Daoy (cell line): Measurements from ENCODE around the gene HUS1. TPM values are rescaled to one million over a fixed set of nuclear protein-coding genes. Genes with fewer than 3 reads are reported as not detected.
A peak's percentile ranks its signal among the peaks of the same experiment; 100 is the strongest.

Experiments used
- DNase-seq: peaks from one replicate; pipeline ENCODE4 v3.0.0-alpha.2; 2015; ENCODE audit warnings: low read depth
- total RNA-seq: library from RNA; depleted of rRNA; stranded (reverse); fragments of >200 nt; shearing (Covaris generic); gene quantifications from 2 replicates; pipeline ENCODE4 v1.2.3, GENCODE V29; 2014

HUS1 gene
- total RNA-seq, 1 experiment from 2014 or later, result 35.7 TPM

GRCh38 chr7:47979832-47980181, 392 bp upstream of the HUS1 start:
- DNase-seq, result no peak

GRCh38 chr7:47978790-47979144, 648 bp downstream of the HUS1 start:
- DNase-seq, result no peak

- no peak for DNase-seq
These were observed 5.7 kb downstream of the HUS1 start for GRCh38 chr7:47973739-47974138.

DNA sequence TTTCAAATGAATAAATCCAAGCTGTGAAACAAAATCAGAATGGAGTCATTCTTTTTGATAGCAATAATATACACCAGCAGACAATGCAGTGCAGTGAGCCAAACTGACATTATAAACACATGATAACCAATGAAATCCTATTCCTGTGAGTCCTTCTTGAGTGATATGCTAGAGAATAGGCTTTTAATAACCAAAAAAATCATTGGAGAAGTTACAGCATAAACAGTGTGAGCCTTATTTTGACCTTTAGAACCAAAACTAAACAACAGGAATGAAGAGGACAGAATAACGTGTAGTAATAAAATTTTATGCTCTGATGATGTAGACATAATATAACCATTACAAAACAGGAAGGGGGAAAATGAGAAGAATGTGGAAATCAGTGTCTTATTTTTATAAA, 8.7 kb downstream of the HUS1 start:
- no peak for DNase-seq

DNA sequence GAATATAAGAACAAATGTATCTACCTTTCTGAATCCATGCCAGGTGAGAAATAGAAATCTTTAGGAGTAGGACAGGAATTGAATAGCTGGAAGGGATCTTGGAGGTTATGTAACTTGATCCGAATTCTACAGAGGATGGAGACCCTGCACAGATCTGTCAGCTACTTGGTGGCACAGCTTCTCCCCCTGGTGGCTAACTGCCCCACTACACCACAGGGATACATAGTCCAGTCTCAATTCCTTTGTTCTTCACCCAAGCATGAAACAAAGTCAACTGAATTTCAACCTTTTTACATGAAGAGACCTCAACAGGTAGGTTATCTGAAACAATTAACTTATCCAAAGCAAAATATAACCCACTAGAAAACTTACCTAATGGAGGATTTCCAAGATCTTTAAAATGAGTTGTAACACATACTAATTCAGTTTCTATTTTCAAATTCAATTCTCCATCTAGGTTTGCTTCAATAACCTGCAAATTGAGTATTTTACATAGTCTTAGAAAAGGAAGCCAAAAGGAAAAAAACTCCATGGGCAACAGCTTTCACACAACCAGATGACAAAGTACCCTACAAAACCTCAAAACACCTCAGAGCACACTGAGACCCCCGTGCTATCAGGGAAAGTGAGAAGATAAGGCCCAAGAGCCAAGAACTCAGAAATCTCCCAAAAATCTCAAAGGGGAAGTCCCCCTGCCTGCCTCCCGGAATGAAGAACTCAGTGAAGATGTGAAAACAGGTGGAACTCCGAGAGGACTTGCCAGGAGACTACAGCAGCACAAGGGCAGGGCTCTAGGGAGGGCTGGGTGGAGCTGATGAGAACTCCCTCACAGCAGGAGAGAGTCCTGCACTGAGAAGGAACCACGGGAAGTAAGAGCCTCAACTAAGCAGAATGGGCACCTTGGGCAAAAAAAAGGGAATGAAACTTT, 10.3 kb downstream of the HUS1 start:
- peak; percentile 82 for DNase-seq

DNA sequence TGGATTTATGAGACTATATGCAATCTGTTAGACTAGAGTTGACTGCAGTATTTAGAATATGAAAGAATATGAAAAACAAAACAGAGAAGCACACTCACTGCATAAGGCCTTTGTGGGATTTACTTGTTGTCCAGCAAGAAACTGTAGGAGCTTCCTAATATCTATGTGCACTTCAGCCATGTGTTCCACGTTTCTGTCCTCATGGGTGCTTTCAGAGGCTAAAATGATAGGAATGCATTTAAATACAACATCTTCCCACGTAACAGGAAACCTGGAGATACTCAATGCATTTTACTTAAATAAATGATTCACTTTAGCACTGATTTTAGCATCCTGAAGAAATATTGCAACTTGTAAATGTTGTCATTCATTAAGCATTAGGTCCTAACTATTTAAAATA, 11.7 kb downstream of the HUS1 start:
- DNase-seq, result no peak

DNA sequence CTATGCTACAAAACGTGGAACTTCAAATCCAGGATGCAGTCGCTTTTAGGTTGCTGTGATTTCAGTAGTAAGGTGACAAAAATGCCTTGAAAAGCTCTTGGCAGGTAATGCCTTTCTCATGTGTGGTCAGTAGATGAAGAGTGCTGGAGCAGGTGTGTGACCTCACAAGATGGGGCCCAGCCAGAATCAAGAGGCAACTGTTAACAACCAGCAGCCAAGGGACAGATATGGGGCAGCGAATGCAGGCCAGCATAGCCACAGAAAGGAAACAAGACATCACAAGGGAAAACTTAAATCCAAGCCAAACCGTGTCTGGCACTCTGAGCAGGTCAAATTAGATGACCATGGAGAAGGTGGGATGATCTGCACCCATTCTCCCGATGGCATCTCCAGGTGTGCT, 12.3 kb downstream of the HUS1 start:
- no peak for DNase-seq

- DNase-seq, result no peak
These were observed 14.0 kb downstream of the HUS1 start for GRCh38 chr7:47965456-47965855.

DNA sequence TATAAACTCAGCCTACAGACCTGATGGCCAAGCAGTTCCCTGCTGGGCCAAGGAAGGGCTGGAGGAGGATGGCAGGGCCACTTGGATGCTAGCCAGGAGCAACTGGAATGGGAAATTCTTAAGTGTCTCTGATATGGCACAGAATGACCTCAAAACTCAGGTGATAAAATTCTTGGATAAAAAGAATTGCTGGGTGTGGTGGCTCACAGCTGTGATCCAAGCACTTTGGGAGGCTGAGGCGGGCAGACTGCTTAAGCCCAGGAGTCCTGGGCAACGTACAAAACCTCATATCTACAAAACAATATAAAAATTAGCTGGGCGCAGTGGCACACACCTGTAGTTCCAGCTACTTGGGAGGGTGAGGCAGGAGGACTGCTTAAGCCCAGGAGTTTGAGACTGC, 17.2 kb downstream of the HUS1 start:
- no peak for DNase-seq

- no peak for DNase-seq
These were observed 22.3 kb downstream of the HUS1 start for GRCh38 chr7:47957156-47957555.

DNA sequence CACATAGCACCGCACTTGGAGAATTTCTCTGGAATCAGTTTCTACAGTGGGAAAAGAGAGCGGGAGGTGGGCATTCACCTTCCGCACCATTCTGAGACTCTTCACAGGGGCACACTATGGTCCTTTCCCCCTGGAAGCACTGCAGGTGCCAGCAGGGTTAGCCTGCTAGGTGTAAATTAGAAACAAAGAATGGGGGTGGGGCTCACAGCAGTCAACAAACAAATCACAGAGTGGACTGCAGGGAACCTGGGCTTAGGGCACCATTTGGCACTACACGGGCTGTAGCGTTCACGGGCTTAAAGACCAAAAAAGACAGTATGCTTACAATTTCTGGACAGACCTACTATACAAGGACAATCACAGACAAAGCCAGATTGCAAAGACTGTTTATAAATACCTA, 23.2 kb downstream of the HUS1 start:
- DNase-seq, result no peak

- peak; percentile 60 for DNase-seq
These were observed 25.0 kb downstream of the HUS1 start for GRCh38 chr7:47954231-47954911.

DNA sequence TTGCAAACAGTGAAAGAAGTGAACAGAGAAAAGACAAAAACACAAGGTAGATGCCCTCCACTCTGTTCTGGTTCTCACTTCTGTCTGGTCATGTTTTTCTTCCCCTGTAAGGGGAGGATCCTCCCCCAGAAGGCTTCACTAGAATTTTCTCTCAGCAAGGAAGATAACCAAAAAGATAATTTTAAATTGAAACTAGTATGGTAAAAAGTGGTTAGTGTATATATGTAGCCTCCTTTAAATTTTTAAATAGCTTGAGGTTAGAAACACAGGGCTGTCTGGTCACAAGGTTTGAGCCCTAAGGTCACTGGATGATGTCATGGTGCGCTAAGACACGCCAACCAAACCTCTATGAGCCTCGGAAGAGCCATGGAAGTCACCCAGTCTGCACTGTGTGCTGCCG, 25.6 kb downstream of the HUS1 start:
- no peak for DNase-seq

GRCh38 chr7:47952224-47952623, 27.2 kb downstream of the HUS1 start:
- no peak for DNase-seq

DNA sequence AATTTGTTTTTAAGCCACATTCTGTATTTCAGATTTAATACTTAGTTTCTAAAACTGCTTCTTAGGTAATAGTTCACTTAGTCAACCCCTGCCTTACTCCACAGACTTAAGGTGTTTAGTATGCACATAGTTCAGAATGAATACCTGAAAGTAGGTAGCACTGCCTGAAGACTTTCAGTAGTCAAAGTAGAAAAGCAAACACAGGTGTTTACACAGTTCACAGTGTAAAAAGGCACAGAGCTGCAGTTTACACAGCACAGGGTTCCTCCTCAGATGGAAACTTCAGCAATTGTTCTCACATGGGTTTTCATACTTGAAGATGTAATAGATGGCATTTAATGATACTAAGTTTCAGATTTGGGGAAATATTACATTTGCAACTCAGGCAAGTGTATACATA, 28.0 kb downstream of the HUS1 start:
- DNase-seq, result no peak

DNA sequence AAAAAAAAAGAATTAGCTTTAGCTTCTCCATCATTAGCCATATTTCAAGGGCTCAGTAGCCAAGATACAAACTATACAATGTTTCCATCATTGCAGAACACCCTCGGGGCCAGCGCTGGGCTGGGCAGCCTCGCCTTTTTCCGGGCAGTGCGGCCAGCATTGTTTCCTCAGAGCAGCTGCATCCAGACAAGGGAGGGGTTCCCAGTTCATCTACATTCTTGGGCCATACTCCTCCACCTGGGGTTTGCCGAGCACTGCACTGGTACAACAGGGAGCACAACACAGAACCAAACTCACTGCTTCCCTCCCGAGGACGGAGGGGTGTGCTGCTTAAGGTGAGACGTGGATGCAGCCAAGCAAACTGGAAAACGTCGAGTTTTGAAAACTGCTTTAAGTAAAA, 28.7 kb downstream of the HUS1 start:
- no peak for DNase-seq

- no peak for DNase-seq
These were observed 29.7 kb downstream of the HUS1 start for GRCh38 chr7:47949703-47950102.

DNA sequence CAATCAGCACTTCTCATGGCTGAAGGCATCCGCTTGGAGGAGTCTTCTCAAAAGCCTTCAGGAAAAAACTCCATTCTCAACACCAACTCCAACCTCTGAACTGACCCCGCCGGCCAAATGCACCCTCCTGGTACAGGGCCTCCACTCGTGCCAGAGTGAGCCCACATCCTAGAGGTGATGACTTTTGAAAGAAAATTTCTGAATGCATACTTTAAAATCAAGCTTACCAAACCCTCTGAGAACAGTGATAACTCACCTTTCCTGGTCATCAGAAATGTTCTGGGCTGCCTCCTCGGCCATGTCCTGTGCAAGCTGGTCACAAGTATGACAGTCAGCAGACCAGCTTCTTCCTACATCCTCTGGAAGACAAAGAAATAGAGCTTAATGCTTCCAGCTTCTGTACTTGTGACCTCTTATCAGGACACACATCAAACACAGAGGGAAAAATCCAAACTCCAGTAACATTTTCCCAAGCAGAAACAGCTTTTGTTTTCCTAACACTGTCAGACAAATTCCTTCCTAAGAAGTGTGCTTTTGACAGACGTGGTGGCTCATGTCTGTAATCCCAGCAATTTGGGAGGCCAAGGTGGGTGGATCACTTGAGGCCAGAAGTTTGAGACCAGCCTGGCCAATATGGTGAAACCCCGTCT, 31.1 kb downstream of the HUS1 start, which contains the start of gene PKD1L1:
Gene PKD1L1, minus strand, starts transcription at position 326 of the 650 bp plus-strand sequence. Its CDS starts 26 bp downstream, at position 300.
- DNase-seq, result no peak

DNA sequence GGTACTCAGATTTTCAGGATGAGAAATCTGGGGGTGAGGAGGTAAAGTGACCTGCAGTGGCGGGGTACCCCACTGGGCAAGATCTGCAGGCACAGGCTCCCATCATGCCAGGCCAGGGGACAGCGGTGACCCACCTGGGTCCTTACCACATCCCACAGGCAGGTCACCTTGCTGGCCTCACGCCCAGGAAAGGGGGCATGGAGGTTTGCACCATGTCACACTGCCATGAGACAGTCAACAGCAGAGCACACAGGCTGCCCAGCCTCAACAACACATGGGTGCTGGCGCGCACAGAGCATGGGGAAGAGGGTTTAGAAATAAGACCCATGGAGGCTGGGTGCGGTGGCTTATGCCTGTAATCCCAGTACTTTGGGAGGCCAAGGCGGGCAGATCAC, 32.1 kb downstream of the HUS1 start:
- no peak for DNase-seq

GRCh38 chr7:47946581-47947354, 32.6 kb downstream of the HUS1 start:
- no peak for DNase-seq

GRCh38 chr7:47945261-47946015, 34.0 kb downstream of the HUS1 start:
- DNase-seq, result peak; percentile 75
